ENCODE results near the gene TIAM2.

Gene TIAM2

DNA sequence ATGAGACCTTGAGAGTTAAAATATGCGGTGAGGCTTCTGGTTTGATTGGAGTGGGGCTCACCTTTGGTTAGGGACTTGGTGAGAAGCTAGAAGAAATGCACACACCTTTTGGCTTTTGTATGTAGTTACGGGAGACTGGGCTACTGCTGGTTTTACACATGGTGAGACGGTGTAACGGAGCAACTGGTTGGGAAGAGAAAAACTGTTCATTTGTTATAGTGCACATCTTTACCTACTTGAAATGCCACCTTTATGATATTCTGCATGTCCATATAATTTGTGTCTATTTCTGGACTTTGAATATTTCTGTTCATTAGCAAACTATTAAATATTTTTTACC, 31.6 kb downstream of the TIAM2 start:
- no peak for DNase-seq

DNA sequence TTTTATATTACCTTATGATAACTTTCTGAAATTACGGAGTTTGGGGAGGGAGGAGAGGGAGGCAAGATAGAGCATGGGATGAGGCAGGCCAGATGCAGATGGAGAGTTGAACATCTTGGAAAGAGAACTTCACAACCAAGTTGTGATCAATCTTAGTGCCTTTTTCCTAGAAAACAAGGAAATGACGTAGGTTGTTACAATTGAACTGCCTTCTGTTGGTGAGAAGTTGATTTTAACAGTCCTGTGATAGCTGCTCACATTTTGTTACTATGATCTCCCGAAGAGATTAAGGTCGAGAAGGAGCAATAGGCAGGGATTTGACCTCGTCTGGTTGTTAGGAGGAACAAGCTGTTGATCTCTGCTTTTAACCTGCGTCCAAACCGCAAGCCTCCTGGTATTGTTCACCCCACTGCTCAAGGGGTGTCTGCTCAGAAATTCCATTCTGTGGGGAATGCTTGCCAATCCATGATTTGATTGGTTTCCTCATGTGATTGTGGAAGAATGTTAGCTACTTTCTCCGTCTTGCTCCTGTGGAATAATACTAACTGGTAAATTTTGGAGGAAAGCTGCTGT, 35.1 kb downstream of the TIAM2 start:
- no peak for DNase-seq

DNA sequence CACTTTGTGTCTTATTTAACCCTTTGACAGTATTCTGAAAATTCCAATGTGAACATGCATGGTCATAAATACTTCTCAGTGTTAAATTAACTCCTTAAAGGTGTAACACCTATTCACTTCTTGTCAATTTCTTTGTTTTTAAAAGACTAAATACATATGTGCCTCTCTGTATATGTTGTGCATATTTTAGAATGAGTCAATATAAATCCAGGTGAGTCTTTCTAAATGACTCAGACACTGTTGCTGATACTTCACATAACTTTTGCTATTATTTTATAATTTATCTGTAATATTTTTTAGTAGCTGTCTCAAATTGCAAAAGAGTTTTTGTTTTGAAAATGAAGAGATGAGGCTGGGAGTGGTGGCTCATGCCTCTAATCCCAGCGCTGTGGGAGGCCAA, 36.0 kb downstream of the TIAM2 start:
- no peak for DNase-seq

DNA sequence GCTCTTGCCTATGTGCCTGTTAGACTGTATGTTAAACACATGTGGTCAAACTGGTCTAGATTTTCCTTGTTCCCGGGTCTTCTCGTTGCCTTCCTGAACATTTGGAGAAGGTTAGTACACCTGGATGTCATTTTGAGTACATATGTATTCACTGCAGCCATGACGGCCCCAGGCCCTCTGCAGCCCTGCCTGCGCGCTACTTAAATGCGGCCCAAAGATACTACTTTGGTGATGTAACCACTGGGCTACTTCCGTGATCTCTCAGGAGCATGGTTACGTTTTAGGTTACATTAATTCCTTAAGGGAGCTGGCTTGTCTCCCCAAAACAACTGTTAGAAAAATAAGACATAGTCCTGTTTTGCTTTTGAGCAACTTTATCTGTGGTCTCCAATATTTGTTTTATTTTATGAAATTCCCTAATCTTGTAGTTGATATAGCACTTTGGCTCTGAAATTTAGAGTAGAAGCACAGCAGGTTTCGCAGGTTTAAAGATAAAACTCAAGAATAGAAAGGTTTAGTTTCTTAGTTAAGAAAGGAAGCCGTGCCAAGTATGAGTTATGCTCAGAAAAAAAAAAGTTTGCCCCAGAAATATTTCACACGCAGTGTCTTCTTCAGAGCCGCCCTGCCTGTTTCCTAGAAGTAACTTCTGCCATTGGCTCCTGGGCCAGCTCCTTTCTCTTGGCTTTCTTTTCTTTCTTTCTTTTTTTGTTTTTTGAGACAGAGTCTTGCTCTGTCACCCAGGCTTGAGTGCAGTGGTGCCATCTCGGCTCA, 38.1 kb downstream of the TIAM2 start:
- no peak for DNase-seq

DNA sequence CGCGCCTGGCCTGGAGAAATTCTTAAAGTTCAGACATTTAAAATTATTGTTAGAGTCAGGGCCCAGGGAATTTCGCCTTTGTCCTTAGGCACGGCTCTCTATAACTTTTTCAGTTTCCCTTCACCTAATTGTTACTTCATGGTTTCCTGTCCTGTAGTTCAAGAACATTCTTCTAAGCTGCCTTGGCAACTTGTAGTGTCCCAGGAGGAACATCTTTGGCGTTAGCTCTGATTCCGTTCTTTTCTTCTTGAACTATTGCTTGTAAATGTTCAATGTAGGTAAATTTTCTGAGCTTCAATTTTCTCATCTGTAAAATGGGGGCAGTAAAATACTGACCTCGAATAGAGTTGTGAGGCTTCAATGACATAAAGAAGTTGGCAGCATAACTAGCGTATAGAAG, 41.8 kb downstream of the TIAM2 start:
- no peak for DNase-seq

DNA sequence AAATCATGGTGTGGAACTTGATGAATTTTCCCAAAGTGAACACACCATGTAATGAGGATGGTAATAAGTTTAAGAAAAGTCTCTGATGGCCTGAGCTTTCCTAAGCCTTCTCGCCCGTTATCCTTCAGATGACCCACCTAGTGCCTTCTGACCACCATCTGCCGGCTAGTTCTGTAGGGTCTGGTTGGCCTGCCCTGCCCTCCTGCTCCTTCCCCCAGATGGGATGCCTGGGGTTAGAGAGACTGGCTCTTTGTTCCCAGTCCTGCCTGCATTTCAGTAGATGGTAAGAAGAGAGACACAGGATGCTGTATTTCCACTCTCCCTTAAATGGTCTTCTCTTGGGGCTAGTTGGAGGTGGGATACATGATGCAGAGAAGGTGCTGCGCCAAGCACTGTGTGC, 43.0 kb downstream of the TIAM2 start:
- DNase-seq, result peak; percentile 76

DNA sequence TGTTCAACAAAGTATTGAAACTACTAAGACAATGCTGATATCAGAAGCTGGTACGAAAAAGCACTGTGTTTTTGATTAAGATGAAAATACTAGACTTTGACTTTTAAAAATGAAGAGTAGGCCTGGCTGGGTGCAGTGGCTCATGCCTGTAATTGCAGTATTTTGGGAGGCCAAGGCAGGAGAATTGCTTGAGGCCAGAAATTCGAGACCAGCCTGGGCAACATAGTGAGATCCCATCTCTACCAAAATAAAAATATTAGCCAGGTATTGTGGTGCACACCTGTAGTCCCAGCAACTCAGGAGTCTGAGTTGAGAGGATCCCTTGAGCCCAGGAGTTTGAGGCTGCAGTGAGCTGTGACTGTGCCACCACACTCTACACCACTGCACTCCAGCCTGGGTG, 43.4 kb downstream of the TIAM2 start:
- DNase-seq, result no peak

DNA sequence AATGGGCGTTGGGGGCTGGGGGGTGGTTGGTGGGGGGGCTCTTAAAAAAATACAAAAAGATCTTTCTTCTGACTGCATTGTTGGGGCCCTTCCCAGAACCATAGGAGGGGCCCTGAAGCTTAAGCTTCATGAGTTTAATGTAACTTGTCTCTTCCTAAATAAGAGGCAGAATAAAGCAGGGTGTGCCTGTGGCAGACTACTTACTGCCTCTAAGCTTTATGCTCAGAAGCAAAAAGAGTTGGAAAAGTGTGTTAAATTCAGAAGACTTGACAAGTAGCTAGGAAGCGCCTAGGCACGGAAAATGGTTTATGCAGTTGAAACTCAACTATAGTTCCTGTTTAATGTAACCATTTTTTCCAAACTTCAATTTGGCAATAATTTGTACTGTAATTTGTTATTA, 44.5 kb downstream of the TIAM2 start:
- DNase-seq, result peak; percentile 53

DNA sequence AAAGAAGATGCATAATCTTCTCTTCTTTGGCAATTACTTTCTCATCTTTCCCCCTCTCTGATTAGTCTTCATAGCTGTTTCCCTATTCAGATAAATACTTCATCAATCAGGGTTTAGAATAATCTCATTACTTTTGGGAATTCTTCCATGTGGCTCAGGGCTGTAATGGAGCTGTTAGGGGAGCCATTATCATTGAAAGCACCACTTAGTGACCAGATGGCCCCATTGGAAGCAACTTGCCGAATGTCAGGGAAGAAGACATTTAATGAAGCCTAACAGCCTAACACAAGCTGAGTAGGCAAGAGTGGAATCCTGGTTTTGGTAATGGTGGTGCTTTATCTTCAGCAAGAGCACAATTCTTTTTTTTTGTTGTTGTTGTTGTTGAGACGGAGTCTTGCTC, 45.0 kb downstream of the TIAM2 start:
- peak; percentile 99 for DNase-seq

DNA sequence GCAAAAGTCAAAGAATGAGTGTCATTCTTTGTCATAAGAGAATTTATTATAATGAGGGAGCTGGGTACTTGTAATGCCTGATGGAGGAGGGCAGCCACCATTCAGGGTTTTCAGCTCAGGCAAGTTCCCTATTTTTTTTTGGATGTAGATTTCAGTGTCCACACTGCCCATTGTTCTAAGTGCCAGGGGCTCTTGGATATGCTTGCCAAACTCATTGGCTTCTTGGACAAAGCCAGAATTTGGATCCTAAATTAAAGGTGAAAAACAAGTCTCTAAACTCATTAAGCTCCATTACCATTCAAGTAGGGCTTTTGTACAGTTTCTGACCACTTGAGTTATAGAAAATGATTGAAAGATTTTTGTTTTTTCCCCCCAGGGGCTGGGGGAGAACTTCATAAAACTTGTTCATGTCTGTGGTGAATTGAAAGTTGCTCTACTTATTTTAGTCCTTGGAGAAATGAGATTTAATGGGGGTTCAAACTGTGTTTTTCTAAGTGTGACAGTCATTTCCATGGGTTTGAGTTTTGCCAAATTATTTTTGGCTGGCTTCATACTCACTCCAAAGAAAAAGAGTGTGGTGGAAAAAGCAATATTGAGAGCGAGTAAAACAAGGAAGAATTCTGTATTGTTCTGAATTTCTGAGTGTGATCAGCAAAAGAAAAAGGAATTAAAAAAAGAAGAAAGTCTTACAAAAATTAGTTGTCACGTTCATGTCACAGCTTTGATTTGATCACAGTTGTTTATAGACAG, 46.0 kb downstream of the TIAM2 start:
- no peak for DNase-seq

DNA sequence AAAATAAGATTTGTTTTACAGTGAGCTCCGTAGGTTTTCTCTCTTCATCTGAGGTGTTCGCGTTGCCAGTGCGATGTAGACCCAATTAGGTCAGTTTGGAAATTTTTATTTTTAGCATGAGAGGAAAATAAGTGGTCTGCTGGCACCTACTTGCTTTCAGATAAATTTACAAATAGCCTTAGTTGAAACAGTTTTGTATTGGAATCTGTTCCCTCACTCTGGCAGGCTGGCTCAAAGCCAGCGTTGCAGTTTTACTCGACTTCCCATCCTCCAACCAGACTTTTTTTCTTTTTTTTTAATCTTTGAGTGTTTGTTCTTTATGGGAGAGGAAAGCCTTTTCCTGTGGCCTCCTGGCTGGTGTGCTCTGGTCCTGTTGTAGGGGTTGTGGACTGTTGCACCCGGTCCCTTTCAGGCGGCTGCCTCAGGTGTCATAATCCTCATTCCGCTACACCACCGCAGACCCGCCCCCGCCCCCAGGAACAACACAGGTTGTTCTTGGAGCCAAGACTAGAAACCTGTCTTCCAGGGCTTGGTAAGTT, 46.7 kb downstream of the TIAM2 start:
- no peak for DNase-seq

DNA sequence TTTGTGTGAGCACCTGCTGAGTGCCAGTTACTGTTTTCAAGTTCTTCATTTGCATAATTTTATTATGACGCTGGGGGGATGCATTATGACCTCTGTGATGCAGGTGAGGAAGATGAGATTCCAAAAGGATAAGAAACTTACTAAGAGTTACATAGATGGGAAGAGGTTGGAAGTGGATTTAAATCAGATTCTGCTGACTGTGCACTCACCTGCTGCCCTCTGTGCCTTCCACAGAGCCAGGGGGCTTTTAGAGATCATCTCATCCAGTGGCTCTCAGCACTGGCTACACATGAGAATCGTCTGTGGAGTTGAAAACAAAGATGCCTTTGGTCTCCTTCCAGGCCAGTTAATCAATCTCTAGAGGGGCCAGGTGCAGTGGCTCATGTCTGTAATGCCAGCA, 47.9 kb downstream of the TIAM2 start:
- no peak for DNase-seq

DNA sequence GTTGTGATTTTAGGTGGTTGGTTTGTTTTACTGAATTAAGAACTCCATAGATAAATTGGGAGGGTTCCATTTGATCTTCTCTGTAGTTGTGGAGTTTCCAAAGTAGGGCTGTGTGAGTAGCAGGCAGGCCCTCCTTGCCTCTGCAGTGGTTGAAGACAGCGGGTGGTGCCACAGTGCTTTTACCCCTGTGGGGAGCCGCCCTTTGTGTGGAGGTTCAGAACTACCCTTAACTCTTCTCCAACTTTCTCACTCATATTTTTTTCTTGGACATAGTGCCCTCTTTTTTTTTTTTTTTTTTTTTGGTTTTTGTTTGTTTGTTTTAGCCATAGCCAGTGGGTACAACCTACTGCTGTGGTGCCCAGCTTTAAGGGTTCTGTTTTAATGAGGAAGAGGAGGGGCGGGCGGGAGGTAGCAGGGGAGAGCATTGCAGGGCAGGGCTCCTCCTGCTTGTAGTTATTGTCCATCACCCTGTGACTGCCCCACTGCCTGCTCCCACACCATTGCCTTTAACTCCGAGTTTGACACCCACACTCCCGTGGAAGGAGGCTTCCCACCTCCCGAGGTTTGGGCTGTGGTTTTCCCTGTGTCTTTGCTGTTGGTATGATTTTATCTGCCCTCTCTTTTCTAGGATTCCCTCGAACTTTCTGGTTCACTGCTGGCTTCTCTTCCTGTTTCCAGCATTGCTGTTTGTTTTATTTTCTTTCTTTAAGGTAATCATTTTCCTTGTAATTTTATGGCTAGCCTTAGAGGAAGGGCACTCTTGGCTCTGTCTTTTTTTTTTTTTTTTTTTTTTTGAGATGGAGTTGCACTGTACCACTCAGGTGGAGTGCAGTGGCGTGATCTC, 50.7 kb downstream of the TIAM2 start:
- DNase-seq, result no peak

DNA sequence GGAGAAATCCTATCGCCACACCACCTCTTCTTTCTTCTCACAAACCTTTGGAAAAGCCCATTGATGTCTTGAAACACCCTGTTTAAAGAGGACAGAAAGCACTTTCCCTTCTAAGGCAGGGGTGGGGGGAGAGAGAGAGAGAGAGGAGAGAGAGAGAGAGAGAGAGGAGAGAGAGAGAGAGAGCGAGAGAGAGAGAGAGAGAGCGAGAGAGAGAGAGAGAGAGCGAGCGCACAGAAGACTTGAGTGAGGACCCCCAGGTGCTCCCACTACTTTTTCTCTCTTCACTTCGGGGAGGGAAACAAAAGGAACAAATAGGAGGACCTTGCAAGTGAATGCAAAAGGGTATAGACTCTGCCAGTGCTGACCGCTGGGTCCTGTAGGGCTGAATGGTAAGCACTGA, 52.4 kb downstream of the TIAM2 start:
- no peak for DNase-seq

DNA sequence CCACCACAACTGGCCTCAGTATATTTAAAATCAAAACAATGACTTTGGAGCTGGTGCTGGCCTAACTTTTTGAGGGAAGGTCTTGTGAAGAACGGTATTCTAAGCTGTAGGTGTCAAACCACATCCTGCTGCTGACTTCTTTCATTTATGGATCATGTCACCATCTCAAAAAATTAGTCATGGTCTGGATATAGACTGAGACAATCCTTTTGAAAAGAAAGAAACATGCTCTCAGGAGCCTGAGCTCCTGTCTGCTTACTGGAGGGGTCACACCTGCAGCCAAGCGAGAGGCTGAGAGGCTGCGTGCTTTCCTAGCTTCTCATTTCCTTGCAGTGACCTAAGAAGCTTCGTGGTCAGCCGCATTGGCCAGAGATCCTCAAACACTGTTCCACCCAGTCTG, 55.2 kb downstream of the TIAM2 start:
- DNase-seq, result no peak

DNA sequence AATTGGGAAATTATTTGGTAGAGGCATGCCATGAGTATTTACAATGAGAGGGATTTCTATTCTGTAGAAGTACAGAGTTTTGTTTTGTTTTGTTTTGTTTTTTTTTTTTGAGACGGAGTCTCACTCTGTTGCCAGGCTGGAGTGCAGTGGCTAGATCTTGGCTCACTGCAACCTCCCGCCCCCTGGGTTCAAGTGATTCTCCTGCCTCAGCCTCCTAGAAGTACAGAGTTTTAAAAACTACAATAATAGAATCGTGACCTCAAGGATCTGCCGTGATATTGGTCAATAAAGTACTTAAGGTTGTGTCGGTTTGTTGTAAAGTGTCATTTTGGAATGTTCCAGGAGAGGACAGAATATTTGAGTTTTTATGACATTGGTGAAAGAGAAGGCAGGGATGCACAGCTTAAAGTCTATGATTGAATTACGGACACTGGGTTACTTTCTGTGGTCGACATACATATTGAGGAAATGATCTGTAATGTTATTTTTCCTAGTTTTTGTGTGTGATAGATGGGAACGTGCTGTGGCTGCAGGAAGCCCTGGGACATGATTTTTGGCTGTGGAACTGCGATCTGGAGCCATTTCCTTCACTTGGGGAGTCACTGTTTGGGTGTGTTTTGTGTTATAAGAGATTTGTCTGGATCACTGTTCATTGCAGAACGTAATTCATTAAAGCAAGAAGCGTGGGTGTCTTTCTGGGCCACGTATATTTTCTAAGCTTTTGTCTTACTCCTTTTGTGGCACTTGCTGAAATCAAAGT, 59.6 kb downstream of the TIAM2 start:
- DNase-seq, result no peak

DNA sequence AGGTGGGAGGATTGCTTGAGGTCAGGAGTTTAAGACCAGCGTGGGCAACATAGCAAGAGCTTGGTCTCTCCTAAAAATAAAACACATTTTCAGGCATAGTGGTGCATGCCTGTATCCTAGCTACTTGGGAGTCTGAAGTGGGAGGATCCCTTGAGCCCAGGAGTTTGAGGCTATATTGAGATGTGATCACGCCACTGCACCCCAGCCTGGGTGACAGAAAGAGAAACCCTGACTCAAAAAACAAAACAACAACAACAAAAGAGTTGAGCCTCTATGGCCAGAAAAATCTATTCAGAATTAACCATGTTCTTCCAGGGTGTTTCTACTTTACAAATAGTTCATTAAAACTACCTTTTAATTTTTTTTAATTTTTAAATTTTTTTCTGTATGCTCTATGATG, 60.6 kb downstream of the TIAM2 start:
- no peak for DNase-seq

DNA sequence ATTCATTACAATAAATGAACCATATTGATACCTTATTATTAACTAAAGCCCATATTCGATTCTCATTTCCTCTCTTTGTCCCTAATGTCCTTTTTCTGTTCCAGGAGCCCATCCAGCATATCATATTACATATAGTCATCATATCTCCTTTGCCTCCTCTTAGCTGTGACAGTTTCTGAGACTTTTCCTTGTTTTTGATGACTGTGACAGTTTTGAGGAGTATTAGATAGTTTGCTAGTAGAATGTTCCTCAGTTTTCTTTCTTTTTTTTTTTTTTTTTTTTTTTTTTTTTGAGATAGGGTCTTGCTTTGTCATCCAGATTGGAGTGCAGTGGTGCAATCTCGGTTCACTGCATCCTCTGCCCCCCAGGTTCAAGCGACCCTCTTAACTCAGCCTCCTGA, 61.6 kb downstream of the TIAM2 start:
- DNase-seq, result no peak

DNA sequence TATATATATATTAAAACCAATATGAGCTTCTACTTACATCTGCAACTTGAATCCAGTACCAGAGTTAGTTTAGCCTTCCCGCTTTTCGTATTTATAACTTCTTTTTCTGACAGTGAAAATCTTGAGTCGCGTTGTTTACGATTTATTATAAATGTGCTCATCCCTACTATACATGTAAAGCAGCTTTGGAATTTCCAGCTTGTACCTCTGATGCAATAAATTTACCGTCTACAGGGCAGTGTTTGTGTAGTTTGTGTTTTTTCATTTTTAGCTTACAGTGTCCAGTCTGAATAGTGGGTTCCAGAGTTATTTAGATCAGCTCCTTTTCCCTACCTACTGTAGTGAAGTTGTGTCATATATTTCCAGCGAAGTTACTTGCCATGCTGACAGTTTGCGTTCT, 66.3 kb downstream of the TIAM2 start:
- DNase-seq, result no peak

DNA sequence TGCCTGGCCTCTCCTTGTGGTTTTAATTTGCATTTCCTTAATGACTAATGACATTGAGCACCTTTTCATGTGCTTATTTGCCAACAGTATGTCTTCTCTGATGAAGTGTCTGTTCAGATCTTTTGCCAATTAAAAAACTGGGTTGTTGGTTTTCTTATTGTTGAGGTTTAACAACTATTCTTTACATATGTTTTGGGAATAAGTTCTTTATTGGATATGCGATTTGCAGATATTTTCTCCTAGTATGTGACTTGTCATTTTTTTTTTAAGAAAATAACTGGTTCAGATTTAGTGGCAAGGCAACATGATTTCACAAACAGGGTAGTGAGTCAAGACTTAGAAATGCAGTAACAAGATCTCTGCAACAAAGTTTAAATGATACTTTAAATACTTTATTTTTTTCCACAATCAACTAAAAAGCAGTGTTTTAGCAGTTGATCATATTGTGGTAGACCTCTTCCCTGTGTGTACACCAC, 67.8 kb downstream of the TIAM2 start:
- no peak for DNase-seq

DNA sequence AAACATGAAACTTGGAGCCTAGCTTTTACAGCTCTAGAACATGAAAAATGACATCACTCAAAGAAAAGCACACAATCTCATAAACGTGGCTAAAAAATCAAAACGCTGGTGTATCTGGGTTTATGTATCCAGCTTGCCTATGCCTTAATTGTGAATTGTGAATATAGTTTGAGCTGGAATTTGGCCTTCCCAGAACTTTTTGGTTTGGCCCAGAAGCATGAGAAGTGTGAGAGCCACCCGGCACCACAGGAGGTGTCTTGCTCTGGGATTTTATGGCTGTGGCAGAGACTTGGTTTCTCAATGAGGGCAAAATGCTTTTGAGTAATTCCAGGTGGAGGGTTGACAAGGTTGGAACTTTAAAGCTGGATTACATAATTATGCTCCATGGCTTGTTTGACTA, 69.2 kb downstream of the TIAM2 start:
- DNase-seq, result no peak

DNA sequence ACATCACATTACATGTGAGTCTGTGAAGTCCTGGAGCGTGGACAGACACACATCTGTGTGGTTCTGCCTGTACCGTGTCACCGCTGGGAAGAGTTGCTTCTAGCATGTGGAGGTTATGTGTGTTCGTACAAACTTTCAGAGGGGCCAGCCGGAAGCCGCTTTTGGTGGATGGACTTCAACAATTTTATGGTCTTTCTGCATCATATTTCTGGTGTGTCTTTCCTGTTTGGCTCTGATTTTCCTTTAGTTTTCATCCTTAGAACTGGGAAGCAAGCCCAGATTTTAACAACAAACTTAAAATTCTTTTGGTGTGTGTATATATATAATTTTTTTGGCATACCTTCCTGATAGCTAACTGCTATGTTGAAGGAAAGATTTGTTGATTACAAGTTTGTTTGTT, 71.2 kb downstream of the TIAM2 start:
- DNase-seq, result no peak
